ENCODE data around the gene NDUFS2. TPM values are rescaled to one million over a fixed set of nuclear protein-coding genes. Genes with fewer than 3 reads are reported as not detected.

Gene NDUFS2
- total and polyA plus RNA-seq, 9 of the 15 experiments (the other 6 are each of a cell fraction or from before 2014, with no cell fraction given), result 70.0 to 176 (median 141) TPM

DNA sequence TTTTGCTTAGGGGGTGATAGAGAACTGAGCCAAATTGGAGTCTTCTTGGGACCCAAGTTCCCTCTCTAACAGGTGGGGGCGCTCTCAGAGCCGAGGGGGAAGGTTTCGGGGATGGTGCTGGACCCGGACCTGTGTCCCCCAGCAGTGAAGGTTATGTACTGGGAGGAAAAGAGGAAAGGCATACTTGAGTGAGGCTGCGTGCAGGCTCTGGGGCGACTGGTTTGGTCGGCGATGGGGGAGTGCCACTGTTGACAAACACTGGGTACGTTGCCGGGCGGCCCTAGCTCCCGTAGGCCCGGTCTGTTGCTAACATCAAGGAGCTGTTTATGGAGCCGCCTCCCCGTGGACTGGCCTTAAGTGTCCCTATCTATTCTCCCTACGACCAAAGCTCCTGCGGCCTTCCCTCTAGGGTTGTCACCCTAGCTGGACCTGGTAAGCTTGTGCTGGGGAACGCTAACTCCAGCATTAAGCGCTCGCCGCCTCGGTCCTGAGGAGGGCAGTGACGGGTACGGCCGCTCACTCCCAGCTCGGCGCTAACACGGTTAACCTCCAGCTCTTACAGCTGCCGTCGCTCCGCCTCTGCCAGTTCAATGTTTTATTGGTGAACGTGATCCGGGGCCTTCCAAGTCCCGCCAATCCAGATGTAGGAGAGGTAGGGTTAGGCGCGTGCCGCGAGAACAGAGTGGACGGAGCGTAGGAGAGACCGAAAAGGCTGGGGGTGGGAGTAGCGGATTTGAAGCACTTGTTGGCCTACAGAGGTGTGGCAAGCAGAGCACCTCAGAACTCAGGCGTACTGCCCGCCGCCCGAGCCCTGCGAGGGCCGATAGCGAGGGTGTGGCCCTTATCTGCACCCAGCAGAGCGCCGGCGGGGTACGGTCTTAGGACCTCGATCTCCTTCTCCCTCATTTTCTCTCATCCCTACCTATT, 36.2 kb upstream of the NDUFS2 start, which contains the start of gene PPOX (continued):
- TF ChIP-seq KLF10 (CRISPR knock-in tag; IDR thresholded peaks at IDR 0.05) (no peak), PHTF2 (CRISPR knock-in tag; IDR thresholded peaks at IDR 0.05) (no peak), ZNF354B (CRISPR knock-in tag; IDR thresholded peaks at IDR 0.05) (no peak), ZFP36 (IDR thresholded peaks at IDR 0.05; ENCODE audit: low read depth, low read length, partially characterized antibody) (no peak), THAP7 (CRISPR knock-in tag; IDR thresholded peaks at IDR 0.05) (peak; percentile 9; the same call in 1 of the 2 replicates), USF2 (CRISPR knock-in tag; IDR thresholded peaks at IDR 0.05) (peak; percentile 51), ZNF316 (IDR thresholded peaks at IDR 0.05) (no peak), YBX1 (IDR thresholded peaks at IDR 0.05) (no peak), ID3 (CRISPR knock-in tag; IDR thresholded peaks at IDR 0.05) (no peak), ID3 (tag; IDR thresholded peaks at IDR 0.05) (peak; percentile 67; the same call in 1 of the 2 replicates), HDAC1 (IDR thresholded peaks at IDR 0.05) (peak in 1 of 2 experiments; percentile 62; a peak in 2 of 4 replicates), ZNF408 (CRISPR knock-in tag; IDR thresholded peaks at IDR 0.05; ENCODE audit: low read depth) (no peak), FOXJ3 (CRISPR knock-in tag; IDR thresholded peaks at IDR 0.05) (peak; percentile 84)
- TF ChIP-seq, protein P1, sequence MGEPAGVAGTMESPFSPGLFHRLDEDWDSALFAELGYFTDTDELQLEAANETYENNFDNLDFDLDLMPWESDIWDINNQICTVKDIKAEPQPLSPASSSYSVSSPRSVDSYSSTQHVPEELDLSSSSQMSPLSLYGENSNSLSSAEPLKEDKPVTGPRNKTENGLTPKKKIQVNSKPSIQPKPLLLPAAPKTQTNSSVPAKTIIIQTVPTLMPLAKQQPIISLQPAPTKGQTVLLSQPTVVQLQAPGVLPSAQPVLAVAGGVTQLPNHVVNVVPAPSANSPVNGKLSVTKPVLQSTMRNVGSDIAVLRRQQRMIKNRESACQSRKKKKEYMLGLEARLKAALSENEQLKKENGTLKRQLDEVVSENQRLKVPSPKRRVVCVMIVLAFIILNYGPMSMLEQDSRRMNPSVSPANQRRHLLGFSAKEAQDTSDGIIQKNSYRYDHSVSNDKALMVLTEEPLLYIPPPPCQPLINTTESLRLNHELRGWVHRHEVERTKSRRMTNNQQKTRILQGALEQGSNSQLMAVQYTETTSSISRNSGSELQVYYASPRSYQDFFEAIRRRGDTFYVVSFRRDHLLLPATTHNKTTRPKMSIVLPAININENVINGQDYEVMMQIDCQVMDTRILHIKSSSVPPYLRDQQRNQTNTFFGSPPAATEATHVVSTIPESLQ (CRISPR knock-in tag; IDR thresholded peaks at IDR 0.05), result peak; percentile 76; the same call in 1 of the 2 replicates
- TF ChIP-seq, protein P2, sequence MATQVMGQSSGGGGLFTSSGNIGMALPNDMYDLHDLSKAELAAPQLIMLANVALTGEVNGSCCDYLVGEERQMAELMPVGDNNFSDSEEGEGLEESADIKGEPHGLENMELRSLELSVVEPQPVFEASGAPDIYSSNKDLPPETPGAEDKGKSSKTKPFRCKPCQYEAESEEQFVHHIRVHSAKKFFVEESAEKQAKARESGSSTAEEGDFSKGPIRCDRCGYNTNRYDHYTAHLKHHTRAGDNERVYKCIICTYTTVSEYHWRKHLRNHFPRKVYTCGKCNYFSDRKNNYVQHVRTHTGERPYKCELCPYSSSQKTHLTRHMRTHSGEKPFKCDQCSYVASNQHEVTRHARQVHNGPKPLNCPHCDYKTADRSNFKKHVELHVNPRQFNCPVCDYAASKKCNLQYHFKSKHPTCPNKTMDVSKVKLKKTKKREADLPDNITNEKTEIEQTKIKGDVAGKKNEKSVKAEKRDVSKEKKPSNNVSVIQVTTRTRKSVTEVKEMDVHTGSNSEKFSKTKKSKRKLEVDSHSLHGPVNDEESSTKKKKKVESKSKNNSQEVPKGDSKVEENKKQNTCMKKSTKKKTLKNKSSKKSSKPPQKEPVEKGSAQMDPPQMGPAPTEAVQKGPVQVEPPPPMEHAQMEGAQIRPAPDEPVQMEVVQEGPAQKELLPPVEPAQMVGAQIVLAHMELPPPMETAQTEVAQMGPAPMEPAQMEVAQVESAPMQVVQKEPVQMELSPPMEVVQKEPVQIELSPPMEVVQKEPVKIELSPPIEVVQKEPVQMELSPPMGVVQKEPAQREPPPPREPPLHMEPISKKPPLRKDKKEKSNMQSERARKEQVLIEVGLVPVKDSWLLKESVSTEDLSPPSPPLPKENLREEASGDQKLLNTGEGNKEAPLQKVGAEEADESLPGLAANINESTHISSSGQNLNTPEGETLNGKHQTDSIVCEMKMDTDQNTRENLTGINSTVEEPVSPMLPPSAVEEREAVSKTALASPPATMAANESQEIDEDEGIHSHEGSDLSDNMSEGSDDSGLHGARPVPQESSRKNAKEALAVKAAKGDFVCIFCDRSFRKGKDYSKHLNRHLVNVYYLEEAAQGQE (IDR thresholded peaks at IDR 0.05; ENCODE audit: borderline replicate concordance), result peak; percentile 26; the same call in 1 of the 2 replicates
- TF ChIP-seq, protein P2 (CRISPR knock-in tag; IDR thresholded peaks at IDR 0.05; ENCODE audit: low read depth), result no peak; the same call in 1 of the 2 replicates
